ENCODE results near the gene KIAA1328. TPM values are rescaled to one million over a fixed set of nuclear protein-coding genes. Genes with fewer than 3 reads are reported as not detected.

Gene KIAA1328
- total RNA-seq, 1 donor from 2014 or later = 9.5 TPM

DNA sequence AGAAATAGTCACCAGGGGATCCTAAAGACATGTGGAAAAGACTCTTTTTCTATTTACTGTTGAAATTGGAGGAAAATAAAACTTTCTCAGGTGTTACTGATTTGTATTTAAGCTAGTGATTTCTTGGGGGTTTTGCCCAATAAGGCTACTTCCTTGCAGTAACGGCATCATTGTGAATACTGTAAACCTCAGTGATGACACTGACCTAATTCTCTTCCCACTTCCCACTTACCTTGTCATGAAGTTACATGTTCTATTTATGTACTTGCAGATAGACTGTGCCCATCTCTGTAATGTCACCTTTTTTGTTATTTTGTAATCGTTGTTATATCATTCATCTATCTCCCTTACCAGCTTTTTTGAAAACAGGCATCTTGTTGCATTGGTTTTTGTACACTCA, 134.5 kb downstream of the KIAA1328 start:
- TF ChIP-seq, protein P1, sequence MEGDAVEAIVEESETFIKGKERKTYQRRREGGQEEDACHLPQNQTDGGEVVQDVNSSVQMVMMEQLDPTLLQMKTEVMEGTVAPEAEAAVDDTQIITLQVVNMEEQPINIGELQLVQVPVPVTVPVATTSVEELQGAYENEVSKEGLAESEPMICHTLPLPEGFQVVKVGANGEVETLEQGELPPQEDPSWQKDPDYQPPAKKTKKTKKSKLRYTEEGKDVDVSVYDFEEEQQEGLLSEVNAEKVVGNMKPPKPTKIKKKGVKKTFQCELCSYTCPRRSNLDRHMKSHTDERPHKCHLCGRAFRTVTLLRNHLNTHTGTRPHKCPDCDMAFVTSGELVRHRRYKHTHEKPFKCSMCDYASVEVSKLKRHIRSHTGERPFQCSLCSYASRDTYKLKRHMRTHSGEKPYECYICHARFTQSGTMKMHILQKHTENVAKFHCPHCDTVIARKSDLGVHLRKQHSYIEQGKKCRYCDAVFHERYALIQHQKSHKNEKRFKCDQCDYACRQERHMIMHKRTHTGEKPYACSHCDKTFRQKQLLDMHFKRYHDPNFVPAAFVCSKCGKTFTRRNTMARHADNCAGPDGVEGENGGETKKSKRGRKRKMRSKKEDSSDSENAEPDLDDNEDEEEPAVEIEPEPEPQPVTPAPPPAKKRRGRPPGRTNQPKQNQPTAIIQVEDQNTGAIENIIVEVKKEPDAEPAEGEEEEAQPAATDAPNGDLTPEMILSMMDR (IDR thresholded peaks at IDR 0.05; ENCODE audit: partially characterized antibody, unreplicated experiment) = no peak
- Mint-ChIP-seq H3K27ac (ENCODE audit: unreplicated experiment) (no peak overlapping the region), H3K4me3 (ENCODE audit: unreplicated experiment) (no peak overlapping the region), H3K36me3 (ENCODE audit: unreplicated experiment) (peaks cover 22% of the 10 kb centered on the region), H3K27me3 (ENCODE audit: unreplicated experiment) (no peaks in the 10 kb centered on the region), H3K4me1 (ENCODE audit: low read depth, unreplicated experiment) (no peaks in the 10 kb centered on the region), H3K9me3 (ENCODE audit: unreplicated experiment) (peaks cover 2% of the 10 kb centered on the region)
- DNase-seq = no peak

DNA sequence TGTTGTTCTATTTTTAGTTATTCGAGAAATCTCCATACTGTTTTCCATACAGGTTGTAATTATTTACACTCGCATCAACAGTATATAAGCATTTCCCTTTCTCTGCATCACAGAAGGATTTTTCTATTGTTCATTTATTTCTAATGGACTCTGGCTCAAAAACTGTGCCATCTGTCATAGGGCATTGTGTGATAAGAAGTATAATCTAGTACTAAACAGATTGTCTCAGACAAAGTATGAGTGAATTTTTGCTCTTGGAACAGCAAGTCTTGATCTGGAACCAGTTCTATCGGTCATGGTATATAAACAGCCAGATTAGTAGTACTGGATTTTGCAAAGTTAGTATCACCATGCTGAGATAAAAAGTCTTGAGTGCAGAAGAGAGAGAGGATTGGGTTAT, 145.8 kb downstream of the KIAA1328 start:
- TF ChIP-seq, protein P1 (IDR thresholded peaks at IDR 0.05; ENCODE audit: partially characterized antibody, unreplicated experiment) = no peak
- H3K4me1 Mint-ChIP-seq (ENCODE audit: low read depth, unreplicated experiment) = no peaks in the 10 kb centered on the region
- DNase-seq = no peak
- no peaks in the 10 kb centered on the region for H3K27me3 Mint-ChIP-seq (ENCODE audit: unreplicated experiment)
- no peaks in the 10 kb centered on the region for H3K9me3 Mint-ChIP-seq (ENCODE audit: unreplicated experiment)
- H3K27ac Mint-ChIP-seq (ENCODE audit: unreplicated experiment) = no peak overlapping the region
- no peaks in the 10 kb centered on the region for H3K36me3 Mint-ChIP-seq (ENCODE audit: unreplicated experiment)
- no peak overlapping the region for H3K4me3 Mint-ChIP-seq (ENCODE audit: unreplicated experiment)

DNA sequence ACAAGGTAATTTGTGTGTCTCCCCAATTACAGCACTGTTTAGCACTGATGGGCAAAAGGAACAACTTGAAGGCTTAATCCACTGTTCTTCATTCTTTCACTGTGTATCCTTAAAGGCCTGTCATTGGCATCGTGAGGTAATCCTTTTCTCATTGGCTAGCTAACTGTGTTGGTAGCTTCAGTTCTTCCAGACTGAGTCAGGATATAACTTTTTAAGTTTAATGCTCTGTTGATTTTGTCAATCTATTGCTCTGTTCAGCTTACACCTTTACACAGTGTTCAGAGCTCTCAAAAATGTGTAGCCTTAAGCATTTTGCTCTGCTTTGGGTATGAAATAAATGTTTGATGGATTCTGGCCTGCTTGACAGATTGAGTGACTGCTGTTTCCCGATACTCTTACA, 148.2 kb downstream of the KIAA1328 start:
- Mint-ChIP-seq H3K27me3 (ENCODE audit: unreplicated experiment) (peaks cover 2% of the 10 kb centered on the region), H3K36me3 (ENCODE audit: unreplicated experiment) (no peaks in the 10 kb centered on the region), H3K4me3 (ENCODE audit: unreplicated experiment) (no peak overlapping the region), H3K9me3 (ENCODE audit: unreplicated experiment) (no peaks in the 10 kb centered on the region), H3K27ac (ENCODE audit: unreplicated experiment) (no peak overlapping the region), H3K4me1 (ENCODE audit: low read depth, unreplicated experiment) (no peaks in the 10 kb centered on the region)
- TF ChIP-seq, protein P1 (IDR thresholded peaks at IDR 0.05; ENCODE audit: partially characterized antibody, unreplicated experiment) = no peak
- DNase-seq = no peak

DNA sequence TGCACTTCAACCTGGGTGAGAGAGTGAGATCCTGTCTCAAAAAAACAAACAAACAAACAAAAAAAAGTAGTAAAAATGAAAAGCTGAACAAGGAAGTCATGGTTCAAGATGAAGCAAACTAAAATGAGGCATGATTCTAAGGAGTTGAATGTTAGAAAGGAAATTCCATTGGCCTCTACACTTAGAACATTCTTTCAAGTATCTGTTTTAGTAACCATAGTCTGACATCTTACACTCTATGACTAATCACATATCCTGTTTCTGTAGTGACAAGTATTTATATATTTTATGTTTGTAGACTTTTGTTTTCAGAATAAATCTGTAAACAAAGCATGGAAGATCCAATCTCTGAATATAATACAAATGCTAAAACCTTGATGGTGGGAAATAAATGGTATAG, 164.1 kb downstream of the KIAA1328 start:
- Mint-ChIP-seq H3K27ac (ENCODE audit: unreplicated experiment) (no peak overlapping the region), H3K36me3 (ENCODE audit: unreplicated experiment) (no peaks in the 10 kb centered on the region), H3K4me3 (ENCODE audit: unreplicated experiment) (no peak overlapping the region), H3K27me3 (ENCODE audit: unreplicated experiment) (no peaks in the 10 kb centered on the region), H3K4me1 (ENCODE audit: low read depth, unreplicated experiment) (no peaks in the 10 kb centered on the region), H3K9me3 (ENCODE audit: unreplicated experiment) (no peaks in the 10 kb centered on the region)
- no peak for DNase-seq
- TF ChIP-seq, protein P1 (IDR thresholded peaks at IDR 0.05; ENCODE audit: partially characterized antibody, unreplicated experiment) = no peak

DNA sequence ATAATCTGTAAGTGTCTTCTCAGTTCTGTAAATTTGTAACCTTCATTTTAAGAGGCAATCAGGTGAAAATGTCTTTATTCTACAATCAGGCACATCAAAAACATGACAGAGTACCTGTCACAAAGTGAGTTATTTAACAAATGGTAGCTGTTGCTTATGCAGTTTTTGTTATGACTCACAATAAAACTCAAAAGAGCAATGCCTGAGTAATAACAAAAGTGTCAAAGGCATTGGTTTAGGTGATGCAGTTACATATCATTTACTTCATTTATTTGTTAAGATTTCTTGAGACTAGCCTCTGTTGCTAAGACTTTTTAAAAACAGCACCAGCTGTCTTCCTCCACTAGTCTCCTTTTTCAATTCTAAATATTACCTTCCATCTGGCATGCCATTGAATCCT, 177.8 kb downstream of the KIAA1328 start:
- H3K36me3 Mint-ChIP-seq (ENCODE audit: unreplicated experiment) = no peaks in the 10 kb centered on the region
- no peak overlapping the region for H3K27ac Mint-ChIP-seq (ENCODE audit: unreplicated experiment)
- no peak overlapping the region for H3K4me3 Mint-ChIP-seq (ENCODE audit: unreplicated experiment)
- no peaks in the 10 kb centered on the region for H3K9me3 Mint-ChIP-seq (ENCODE audit: unreplicated experiment)
- no peak for DNase-seq
- H3K4me1 Mint-ChIP-seq (ENCODE audit: low read depth, unreplicated experiment) = no peaks in the 10 kb centered on the region
- H3K27me3 Mint-ChIP-seq (ENCODE audit: unreplicated experiment) = no peaks in the 10 kb centered on the region
- TF ChIP-seq, protein P1 (IDR thresholded peaks at IDR 0.05; ENCODE audit: partially characterized antibody, unreplicated experiment) = no peak
